PC-3 (cell line): Measurements from ENCODE around the gene GSTM4. TPM values are rescaled to one million over a fixed set of nuclear protein-coding genes. Genes with fewer than 3 reads are reported as not detected.
A peak's percentile ranks its signal among the peaks of the same experiment; 100 is the strongest.

Experiments used
- ATAC-seq: fragments of 200-7000 bp; cut with Tn5 transposase; 2 replicates; pipeline ENCODE4 v1.9.1; 2020; ENCODE audit warnings: mild to moderate bottlenecking, moderate library complexity
- BruUV-seq: library from RNA; stranded (reverse); fragments of 400-500 nt; replicated peaks from 2 replicates; lab custom pipeline; 2021; lab: Mats Ljungman, UMichigan
- CTCF ChIA-PET: fragments of 300-600 bp; sonication (Branson Sonifier 250); formaldehyde crosslinking; loops from one replicate; lab custom pipeline; 2022; ENCODE audit warnings: antibody characterized with exemption; lab: Charles Lee
- POLR2A ChIA-PET: fragments of 300-600 bp; sonication (Branson Sonifier 250); formaldehyde crosslinking; loops from one replicate; lab custom pipeline; 2022; ENCODE audit warnings: antibody characterized with exemption; ENCODE audit not compliant: unreplicated experiment; lab: Charles Lee
- DNase-seq: peaks from one replicate; pipeline ENCODE4 v3.0.0-alpha.2; 2015
- H2AFZ ChIP-seq: fragments of 300-600 bp; sonication (generic); 2 replicates; pipeline ENCODE4 v1.6.0; 2016; ENCODE audit warnings: antibody characterized with exemption, low read length
- H3F3A ChIP-seq: fragments of 300-600 bp; sonication (generic); one replicate; pipeline ENCODE4 v1.6.0; 2017; ENCODE audit warnings: antibody characterized with exemption, low read length, control low read depth, mild to moderate bottlenecking; ENCODE audit not compliant: unreplicated experiment
- H3K27ac ChIP-seq: fragments of 300-600 bp; sonication (generic); 2 replicates; pipeline ENCODE4 v1.5.1; 2016; ENCODE audit warnings: mild to moderate bottlenecking, low read length
- H3K27me3 ChIP-seq: fragments of 300-600 bp; sonication (generic); 2 replicates; pipeline ENCODE4 v1.6.1; 2016; ENCODE audit warnings: low read length, mixed read lengths
- H3K36me3 ChIP-seq: fragments of 300-600 bp; sonication (generic); 2 replicates; pipeline ENCODE4 v1.6.1; 2016; ENCODE audit warnings: low read depth, mixed run types, low read length, mixed read lengths
- H3K4me1 ChIP-seq: fragments of 300-600 bp; sonication (generic); 2 replicates; pipeline ENCODE4 v1.5.1; 2016; ENCODE audit warnings: low read length; ENCODE audit not compliant: insufficient read depth
- H3K4me2 ChIP-seq: fragments of 300-600 bp; sonication (generic); 2 replicates; pipeline ENCODE4 v1.6.0; 2016; ENCODE audit warnings: low read length
- H3K4me3 ChIP-seq: fragments of 300-600 bp; sonication (generic); 2 replicates; pipeline ENCODE4 v1.5.1; 2016; ENCODE audit warnings: mild to moderate bottlenecking, low read length, mixed read lengths
- H3K79me2 ChIP-seq: fragments of 300-600 bp; sonication (generic); 2 replicates; pipeline ENCODE4 v1.6.1; 2017; ENCODE audit warnings: low read length, mixed read lengths
- H3K9ac ChIP-seq: fragments of 300-600 bp; sonication (generic); 2 replicates; pipeline ENCODE4 v1.6.0; 2016; ENCODE audit warnings: mild to moderate bottlenecking, low read length
- H3K9me2 ChIP-seq: fragments of 300-600 bp; sonication (generic); replicated peaks from 2 replicates; pipeline ENCODE4 v1.6.1; 2016; ENCODE audit warnings: mixed run types, low read length, mixed read lengths
- H3K9me3 ChIP-seq: fragments of 300-600 bp; sonication (generic); 2 replicates; pipeline ENCODE4 v1.6.1; 2016; ENCODE audit warnings: low read length, mixed read lengths
- H4K20me1 ChIP-seq: fragments of 300-600 bp; sonication (generic); 2 replicates; pipeline ENCODE4 v1.6.1; 2016; ENCODE audit warnings: low read length, mixed read lengths
- CTCF ChIP-seq: fragments of 300-600 bp; sonication (generic); conservative IDR thresholded peaks from 2 replicates; pipeline ENCODE4 v1.5.1; 2017; ENCODE audit warnings: antibody characterized with exemption, low read depth, mild to moderate bottlenecking, low read length
- EZH2 ChIP-seq: fragments of 300-600 bp; sonication (generic); IDR thresholded peaks from one replicate; pipeline ENCODE4 v1.6.1; 2017; ENCODE audit warnings: antibody characterized with exemption, mild to moderate bottlenecking, low read length; ENCODE audit not compliant: unreplicated experiment
- EZH2phosphoT487 ChIP-seq: fragments of 300-600 bp; sonication (generic); IDR thresholded peaks from 2 replicates; pipeline ENCODE4 v1.6.1; 2018; ENCODE audit warnings: mild to moderate bottlenecking, antibody characterized with exemption, low read length, borderline replicate concordance
- intact Hi-C: fragments of 100-400 bp; cut with micrococcal nuclease; formaldehyde crosslinking; loops from 2 replicates; pipeline ENCODE4 v1.9.0; 2023
- total RNA-seq: library from RNA; depleted of rRNA; stranded (reverse); fragments of >200 nt; gene quantifications from 2 replicates; pipeline ENCODE4 v1.2.3, GENCODE V29; 2014

The GSTM4 gene
- total RNA-seq, 1 experiment from 2014 or later: 25.9 TPM

GRCh38 chr1:109649491-109649914 is 6.4 kb upstream of the GSTM4 start:
- CTCF ChIA-PET: interaction anchor here (0.6 to 4.6 kb wide), 6 partner anchors 9 to 335 kb away, joined by 3 to 31 read pairs (median 5); partner anchors contain the start of genes AHCYL1 and AMIGO1
- H3K9me3 ChIP-seq: no peaks in the 10 kb centered on the region
- H3K27me3 ChIP-seq: no peaks in the 10 kb centered on the region
- no peaks in the 10 kb centered on the region for H4K20me1 ChIP-seq
- H3K4me3 ChIP-seq: peak overlapping the region; percentile 66
- H3K9me2 ChIP-seq: no peaks in the 10 kb centered on the region
- ATAC-seq (peak; percentile 48), DNase-seq (peak; percentile 37)
- no peaks in the 10 kb centered on the region for H3F3A ChIP-seq
- H3K79me2 ChIP-seq: no peaks in the 10 kb centered on the region
- no peak overlapping the region for H3K9ac ChIP-seq
- H3K4me2 ChIP-seq: peak overlapping the region; percentile 83
- H3K36me3 ChIP-seq: no peaks in the 10 kb centered on the region
- TF ChIP-seq EZH2phosphoT487: no peak
- TF ChIP-seq CTCF: peak; percentile 63
- BruUV-seq: no TSS peak
- H3K4me1 ChIP-seq: peaks cover 35% of the 10 kb centered on the region
- H2AFZ ChIP-seq: peak overlapping the region; percentile 80
- intact Hi-C loops: loop anchor here (1.0 kb wide), 1 partner anchor 103 kb away; no protein-coding TSS in a partner anchor
- POLR2A ChIA-PET: interaction anchor here (0.6 kb wide), 1 partner anchor 29 kb away, joined by 4 read pairs; no protein-coding TSS in a partner anchor
- H3K27ac ChIP-seq: no peak overlapping the region

- H3K4me3 ChIP-seq: no peak overlapping the region
- intact Hi-C loops: no loop called here
- no peak overlapping the region for H3K9ac ChIP-seq
- H2AFZ ChIP-seq: peak overlapping the region; percentile 38; the same call in 1 of the 2 replicates
- no peak overlapping the region for H3K27ac ChIP-seq
- DNase-seq: peak; percentile 84
- no peaks in the 10 kb centered on the region for H3K9me2 ChIP-seq
- H3K9me3 ChIP-seq: no peaks in the 10 kb centered on the region
- TF ChIP-seq EZH2: no peak
- H3F3A ChIP-seq: no peaks in the 10 kb centered on the region
- BruUV-seq: no TSS peak
- H3K27me3 ChIP-seq: no peaks in the 10 kb centered on the region
- POLR2A ChIA-PET: interaction anchor here (0.6 kb wide), 1 partner anchor 104 kb away, joined by 4 read pairs; no protein-coding TSS in a partner anchor
- no peaks in the 10 kb centered on the region for H3K36me3 ChIP-seq
- peaks cover 40% of the 10 kb centered on the region for H3K4me1 ChIP-seq
- CTCF ChIA-PET: interaction anchor here (1.1 to 4.6 kb wide), 3 partner anchors 10 to 102 kb away, joined by 5 to 31 read pairs (median 5); partner anchors contain the start of gene GNAI3
- H3K4me2 ChIP-seq: peak overlapping the region; percentile 83
- ATAC-seq: 0 out of 2 replicates have a peak, but pooled peaks have one; percentile 34
- no peaks in the 10 kb centered on the region for H4K20me1 ChIP-seq
- no peaks in the 10 kb centered on the region for H3K79me2 ChIP-seq
These were observed 5.3 kb upstream of the GSTM4 start for GRCh38 chr1:109650609-109651008.

GRCh38 chr1:109652402-109652801 is 3.5 kb upstream of the GSTM4 start:
- Histone ChIP-seq H3K4me2 (no peak overlapping the region), H3K27ac (no peak overlapping the region), H3K27me3 (no peaks in the 10 kb centered on the region), H3K36me3 (no peaks in the 10 kb centered on the region), H3K9me3 (no peaks in the 10 kb centered on the region), H3K4me1 (peaks cover 41% of the 10 kb centered on the region), H3F3A (no peaks in the 10 kb centered on the region), H3K79me2 (no peaks in the 10 kb centered on the region), H2AFZ (no peak overlapping the region), H3K4me3 (no peak overlapping the region), H4K20me1 (no peaks in the 10 kb centered on the region), H3K9ac (no peak overlapping the region), H3K9me2 (no peaks in the 10 kb centered on the region)
- no TSS peak for BruUV-seq
- no peak for ATAC-seq
- intact Hi-C loops: no loop called here
- TF ChIP-seq EZH2phosphoT487 (no peak), EZH2 (no peak), CTCF (no peak)
- ChIA-PET POLR2A (no interaction called here), CTCF (interaction anchor here (0.7 to 4.6 kb wide), 2 partner anchors 12 to 296 kb away, joined by 3 to 31 read pairs; no protein-coding TSS in a partner anchor)
- DNase-seq: peak; percentile 41
